ENCODE measurements around the gene TBC1D4.

GRCh38 chr13:75319254-75319653 is 162.7 kb downstream of the TBC1D4 start:
- TF ChIP-seq ATF7 (IDR thresholded peaks at IDR 0.05; ENCODE audit: low read depth), result no peak
- TF ChIP-seq IKZF2 (IDR thresholded peaks at IDR 0.05), result no peak
- TF ChIP-seq BCL11A (IDR thresholded peaks at IDR 0.05; ENCODE audit: low read depth, low read length), result no peak
- TF ChIP-seq CEBPB (IDR thresholded peaks at IDR 0.05; ENCODE audit: borderline replicate concordance in 1 of 2, low read depth in 2 of 2, low read length in 2 of 2), result no peak

Data from GM12878 (cell line).